Body of pancreas (tissue), 4 donors: ENCODE results near the gene UBA1. TPM values are rescaled to one million over a fixed set of nuclear protein-coding genes. Genes with fewer than 3 reads are reported as not detected.

Experiments used
- ATAC-seq: fragments of 150-250 bp; one replicate; pipeline ENCODE4 v1.9.1; 2016
- DNase-seq, 4 donors: peaks; one replicate each; pipeline ENCODE4 v3.0.0-alpha.2; 2019
- H3K27ac ChIP-seq, 4 donors: fragments of 200-600 bp; sonication (generic); 1 replicate in 3 of 4; 2 replicates in 1 of 4; pipeline versions ENCODE4 v1.5.1 to v1.6.1; 2016 to 2019; ENCODE audit warnings: mild to moderate bottlenecking in 1 of 4, mixed read lengths in 1 of 4, moderate library complexity in 1 of 4
- H3K27me3 ChIP-seq, 2 donors: fragments of 200-600 bp; sonication (generic); one replicate each; pipeline ENCODE4 v1.6.0; 2016; ENCODE audit warnings: mild to moderate bottlenecking in 1 of 2
- H3K36me3 ChIP-seq, 2 donors: fragments of 200-600 bp; sonication (generic); replicated peaks in 1 of 2; 2 replicates each; pipeline ENCODE4 v1.5.1; 2016; ENCODE audit warnings: low read depth in 2 of 2; ENCODE audit not compliant: insufficient read depth in 1 of 2
- H3K4me1 ChIP-seq: fragments of 200-600 bp; sonication (generic); one replicate; pipeline ENCODE4 v1.6.0; 2016
- H3K4me3 ChIP-seq, 2 donors: fragments of 200-600 bp; sonication (generic); 1 replicate in 1 of 2; 2 replicates in 1 of 2; pipeline ENCODE4 v1.5.1; 2016 to 2019
- H3K9me3 ChIP-seq, 3 donors: fragments of 200-600 bp; sonication (generic); 1 replicate in 2 of 3; 2 replicates in 1 of 3; pipeline ENCODE4 v1.5.1; 2016
- CTCF ChIP-seq, 7 experiments: fragments of 450-650 bp in 4 of 7; fragments of 200-600 bp in 3 of 7; sonication (generic) in 3 of 7; IDR thresholded peaks; one replicate each; pipeline ENCODE4 v1.5.1; 2016 to 2019; ENCODE audit warnings: antibody characterized with exemption in 7 of 7
- POLR2A ChIP-seq, 3 donors: fragments of 450-650 bp; IDR thresholded peaks; one replicate each; pipeline ENCODE4 v1.6.1; 2016; ENCODE audit warnings: antibody characterized with exemption in 3 of 3, mild to moderate bottlenecking in 2 of 3
- WGBS, 2 donors: methylation state at CpG; one replicate each; pipeline ENCODE4 v1.1.5; 2017; 5-methylcytosine and 5-hydroxymethylcytosine counted together
- intact Hi-C: fragments of 100-400 bp; cut with DNase I; formaldehyde crosslinking; loops from one replicate; pipeline ENCODE4 v1.15.1; 2023
- total RNA-seq, 2 donors: library from RNA; depleted of rRNA; stranded (reverse); fragments of >200 nt; gene quantifications; one replicate each; pipeline ENCODE4 v1.1.0, GENCODE V29; 2016

Gene UBA1
- total RNA-seq, 2 donors from 2014 or later = 70.8 to 82.4 TPM

- H3K9me3 ChIP-seq = no peaks in the 10 kb centered on the region
- intact Hi-C loops = no loop called here
- TF ChIP-seq POLR2A (IDR thresholded peaks at IDR 0.05) (no peak), CTCF (IDR thresholded peaks at IDR 0.05) (no peak)
- ATAC-seq (no peak), DNase-seq (no peak)
- no peak overlapping the region for H3K27ac ChIP-seq
- H3K36me3 ChIP-seq = peaks cover 0 to 5% of the 10 kb centered on the region in 2 donors
- no peak overlapping the region for H3K4me3 ChIP-seq
- H3K4me1 ChIP-seq = no peaks in the 10 kb centered on the region
- 95 to 100% methylated on average over 3 to 11 of the region's 23 CpGs for WGBS, 2 donors
- no peaks in the 10 kb centered on the region for H3K27me3 ChIP-seq
Measured at GRCh38 chrX:47176101-47176740, 17.4 kb upstream of the UBA1 start.

GRCh38 chrX:47177079-47177478 lies 16.6 kb upstream of the UBA1 start:
- ATAC-seq = no peak
- no peak overlapping the region for H3K4me3 ChIP-seq
- 87% methylated on average over 2 of the region's 2 CpGs; no CpG with 5 or more reads in 1 of the 2 donors for WGBS, 2 donors
- DNase-seq = no peak
- H3K27me3 ChIP-seq = no peaks in the 10 kb centered on the region
- TF ChIP-seq CTCF (IDR thresholded peaks at IDR 0.05) (no peak), POLR2A (IDR thresholded peaks at IDR 0.05) (no peak)
- no peak overlapping the region for H3K27ac ChIP-seq
- H3K9me3 ChIP-seq = no peaks in the 10 kb centered on the region
- H3K36me3 ChIP-seq = peaks cover 0 to 6% of the 10 kb centered on the region in 2 donors
- intact Hi-C loops = no loop called here
- H3K4me1 ChIP-seq = no peaks in the 10 kb centered on the region

GRCh38 chrX:47178337-47178736 lies 15.3 kb upstream of the UBA1 start:
- intact Hi-C loops = no loop called here
- no peak for ATAC-seq
- Histone ChIP-seq H3K27me3 (no peaks in the 10 kb centered on the region), H3K4me1 (no peaks in the 10 kb centered on the region), H3K9me3 (no peaks in the 10 kb centered on the region), H3K27ac (no peak overlapping the region), H3K4me3 (no peak overlapping the region), H3K36me3 (peaks cover 0 to 12% of the 10 kb centered on the region in 2 donors)
- DNase-seq = no peak
- 90% methylated on average over 4 to 5 of the region's 5 CpGs for WGBS, 2 donors
- TF ChIP-seq CTCF (IDR thresholded peaks at IDR 0.05) (no peak), POLR2A (IDR thresholded peaks at IDR 0.05) (no peak)

- no peak overlapping the region for H3K27ac ChIP-seq
- 73 to 77% methylated on average over 3 to 7 of the region's 14 CpGs for WGBS, 2 donors
- H3K36me3 ChIP-seq = peaks cover 0 to 12% of the 10 kb centered on the region in 2 donors
- H3K27me3 ChIP-seq = no peaks in the 10 kb centered on the region
- ATAC-seq (no peak), DNase-seq (no peak)
- intact Hi-C loops = no loop called here
- H3K9me3 ChIP-seq = no peaks in the 10 kb centered on the region
- no peak overlapping the region for H3K4me3 ChIP-seq
- H3K4me1 ChIP-seq = no peaks in the 10 kb centered on the region
- TF ChIP-seq POLR2A (IDR thresholded peaks at IDR 0.05) = no peak
- TF ChIP-seq CTCF (IDR thresholded peaks at IDR 0.05) = no peak
Measured at GRCh38 chrX:47179221-47179927, 14.3 kb upstream of the UBA1 start.
